BLaER1 (cell line): ENCODE results near the gene MPPED1.

Experiments used
- H3K27ac ChIP-seq: shearing (Covaris generic); formaldehyde crosslinking; 2 replicates; pipeline ENCODE4 v1.8.1; 2022
- H3K27me3 ChIP-seq: shearing (Covaris generic); formaldehyde crosslinking; 2 replicates; pipeline ENCODE4 v1.8.1; 2022
- H3K36me3 ChIP-seq: shearing (Covaris generic); formaldehyde crosslinking; 2 replicates; pipeline ENCODE4 v1.8.1; 2022
- H3K4me1 ChIP-seq: shearing (Covaris generic); formaldehyde crosslinking; 2 replicates; pipeline ENCODE4 v1.8.1; 2022
- H3K4me2 ChIP-seq: shearing (Covaris generic); formaldehyde crosslinking; 2 replicates; pipeline ENCODE4 v1.8.1; 2022
- H3K4me3 ChIP-seq: shearing (Covaris generic); formaldehyde crosslinking; 2 replicates; pipeline ENCODE4 v1.8.1; 2022
- H3K9ac ChIP-seq: shearing (Covaris generic); formaldehyde crosslinking; 2 replicates; pipeline ENCODE4 v1.8.1; 2022
- H3K9me3 ChIP-seq: shearing (Covaris generic); formaldehyde crosslinking; 2 replicates; pipeline ENCODE4 v1.8.1; 2022
- H4K20me1 ChIP-seq: shearing (Covaris generic); formaldehyde crosslinking; 2 replicates; pipeline ENCODE4 v1.8.1; 2022
- Cebpa-rat ChIP-seq: shearing (Covaris generic); IDR thresholded peaks from 2 replicates; pipeline ENCODE4 v1.8.1; 2022

The MPPED1 gene

DNA sequence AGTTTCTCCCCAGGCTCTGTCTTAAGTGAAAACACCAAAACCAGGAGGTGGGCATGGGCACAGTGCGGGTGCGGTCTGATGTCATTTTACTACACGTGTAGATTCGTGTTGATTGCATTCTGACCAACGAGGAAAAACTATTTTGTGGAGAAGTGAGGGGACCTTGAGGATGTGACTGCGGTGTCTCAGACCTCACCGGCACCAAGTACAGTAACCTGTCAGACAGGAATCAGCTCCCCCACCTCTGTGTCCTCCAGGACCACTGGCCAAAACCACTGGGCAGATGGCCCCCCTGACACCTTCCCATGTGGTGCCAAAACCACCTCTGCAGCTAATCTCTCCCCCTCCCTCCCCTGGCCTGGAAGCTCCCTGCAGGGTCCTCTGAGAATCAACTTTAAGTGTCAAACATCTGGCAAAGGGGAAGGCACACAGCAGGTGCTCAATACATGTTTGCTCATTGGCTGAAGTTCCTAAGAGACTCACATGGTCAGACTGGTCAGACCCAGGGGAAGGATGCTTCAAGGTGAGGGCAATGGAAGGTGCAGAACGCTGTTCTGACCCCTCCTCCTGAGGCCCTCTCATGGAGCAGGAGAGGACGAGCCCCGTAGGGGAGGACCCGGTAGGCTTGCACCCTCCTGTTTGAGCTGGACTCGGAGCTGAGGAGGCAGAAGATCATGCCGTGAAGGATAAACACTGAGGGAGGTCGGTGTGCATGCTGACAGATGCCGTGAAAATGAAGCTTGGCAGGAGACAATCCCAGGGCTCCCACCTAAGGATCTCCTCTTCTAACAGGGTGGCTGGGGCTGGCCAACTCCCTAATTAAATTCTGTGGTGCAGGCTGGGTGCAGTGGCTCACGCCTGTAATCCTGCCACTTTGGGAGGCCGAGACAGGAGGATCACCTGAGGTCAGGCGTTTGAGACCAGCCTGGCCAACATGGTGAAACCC lies 129.9 kb downstream of the MPPED1 start:
- Histone ChIP-seq H3K36me3 (no peaks in the 10 kb centered on the region), H3K4me1 (0 out of 2 replicates have a peak, but pooled peaks cover 4% of the 10 kb centered on the region), H3K9me3 (no peaks in the 10 kb centered on the region), H3K27ac (no peak overlapping the region), H3K4me2 (no peak overlapping the region), H4K20me1 (no peaks in the 10 kb centered on the region), H3K27me3 (no peaks in the 10 kb centered on the region), H3K4me3 (no peak overlapping the region), H3K9ac (no peak overlapping the region)
- no peak for TF ChIP-seq Cebpa-rat

DNA sequence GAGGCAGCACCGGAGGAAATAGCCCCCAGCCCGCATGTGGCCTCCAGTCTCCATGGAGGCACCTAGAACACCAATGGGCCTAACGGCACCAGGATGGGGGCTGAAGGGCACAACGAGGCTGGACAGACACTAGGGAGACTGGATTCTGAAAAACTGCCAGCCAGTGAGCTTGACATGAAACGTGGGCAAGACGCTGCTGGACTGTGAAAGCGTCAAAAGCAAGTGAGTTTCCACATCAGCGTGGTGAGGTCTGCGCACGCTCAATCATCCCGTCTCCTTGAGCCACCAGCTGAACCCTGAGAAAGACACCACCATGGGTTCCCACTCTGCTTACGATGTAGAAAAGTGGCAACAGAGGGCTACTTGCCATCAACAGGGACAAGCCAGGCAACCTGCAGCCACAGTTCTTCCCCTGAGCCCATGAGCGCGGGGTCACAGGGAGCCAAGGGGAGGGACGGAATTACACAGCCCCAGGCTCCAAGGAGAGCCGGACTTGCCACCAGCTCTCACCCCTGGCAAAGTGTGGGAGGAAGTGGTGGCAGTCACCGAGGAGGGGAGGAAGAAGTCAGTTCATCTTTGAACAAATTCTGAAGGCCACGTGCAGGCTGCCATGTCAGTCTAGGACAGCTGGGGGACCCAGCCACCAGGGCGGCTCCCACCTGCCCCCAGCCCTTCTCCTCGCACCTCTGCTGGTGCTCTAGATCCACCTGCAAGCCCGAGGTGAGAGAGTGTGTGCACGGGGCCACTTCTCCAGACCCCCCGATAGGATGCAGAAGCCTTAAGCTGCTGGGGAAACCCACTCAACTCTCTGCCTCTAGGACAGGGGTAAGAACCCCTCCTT lies 131.1 kb downstream of the MPPED1 start:
- TF ChIP-seq Cebpa-rat: no peak
- Histone ChIP-seq H3K9me3 (no peaks in the 10 kb centered on the region), H3K4me1 (0 out of 2 replicates have a peak, but pooled peaks cover 4% of the 10 kb centered on the region), H3K9ac (no peak overlapping the region), H3K27ac (no peak overlapping the region), H3K4me3 (no peak overlapping the region), H3K36me3 (no peaks in the 10 kb centered on the region), H4K20me1 (no peaks in the 10 kb centered on the region), H3K27me3 (no peaks in the 10 kb centered on the region), H3K4me2 (no peak overlapping the region)

DNA sequence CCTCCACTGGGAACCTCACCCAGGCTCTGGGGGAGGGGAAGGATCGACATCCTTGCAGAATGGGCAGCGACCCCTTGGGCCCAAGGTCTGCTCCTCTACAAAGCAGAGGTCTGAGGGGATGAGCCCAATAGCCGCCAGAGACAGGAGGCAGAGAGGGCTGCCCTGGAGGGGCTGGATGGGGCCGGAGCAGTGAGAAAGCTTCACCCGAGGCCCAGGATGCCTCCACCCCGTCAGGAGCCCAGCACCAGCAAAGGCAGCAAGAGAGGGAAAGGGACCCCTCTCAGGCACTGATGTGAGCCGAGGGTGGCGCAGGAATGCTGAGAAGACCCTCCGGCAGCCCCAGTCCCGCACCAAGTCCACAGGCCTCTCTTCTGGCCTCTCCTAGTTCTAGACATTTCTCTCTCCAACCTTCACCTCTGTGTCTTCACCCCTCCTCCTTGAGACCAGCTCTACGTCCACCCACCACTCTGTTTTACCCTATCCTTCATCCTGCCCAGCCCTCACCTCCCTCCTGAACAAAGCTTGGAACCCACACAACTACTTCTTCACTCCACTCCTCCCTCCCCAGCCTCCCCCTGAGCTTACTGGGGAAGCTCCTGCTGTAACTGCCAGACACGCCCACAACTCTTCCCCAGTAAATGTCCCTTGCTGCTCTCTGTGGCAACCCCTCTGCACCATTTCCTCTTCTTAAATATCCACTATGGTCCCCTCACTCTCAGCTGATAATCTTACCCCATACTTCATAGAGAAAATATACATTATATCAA lies 131.9 kb downstream of the MPPED1 start:
- no peaks in the 10 kb centered on the region for H3K27me3 ChIP-seq
- no peak overlapping the region for H3K4me3 ChIP-seq
- 0 out of 2 replicates have a peak, but pooled peaks cover 4% of the 10 kb centered on the region for H3K4me1 ChIP-seq
- no peak for TF ChIP-seq Cebpa-rat
- no peak overlapping the region for H3K4me2 ChIP-seq
- no peaks in the 10 kb centered on the region for H3K36me3 ChIP-seq
- no peaks in the 10 kb centered on the region for H3K9me3 ChIP-seq
- no peak overlapping the region for H3K9ac ChIP-seq
- H4K20me1 ChIP-seq: no peaks in the 10 kb centered on the region
- H3K27ac ChIP-seq: no peak overlapping the region

DNA sequence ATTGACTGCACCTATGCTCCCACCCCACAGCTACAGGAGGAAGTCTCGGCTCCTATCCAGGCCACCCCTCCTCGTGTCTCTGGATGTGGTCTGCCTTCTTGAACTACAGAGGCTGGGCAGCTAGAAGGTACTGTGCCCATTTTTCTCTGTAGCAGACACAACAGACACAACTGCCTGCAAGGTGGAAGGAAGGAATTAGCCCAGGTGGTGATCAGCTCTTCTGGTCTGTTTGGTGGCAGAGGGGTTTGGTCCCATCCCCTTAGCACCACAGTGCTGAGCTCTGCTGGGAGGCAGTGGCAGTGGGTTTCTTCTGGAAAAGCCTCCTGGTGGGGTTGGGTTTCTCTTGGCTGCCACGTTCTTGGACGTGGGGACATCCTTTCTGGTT lies 132.5 kb downstream of the MPPED1 start:
- H3K9ac ChIP-seq: no peak overlapping the region
- H3K27me3 ChIP-seq: no peaks in the 10 kb centered on the region
- H3K4me2 ChIP-seq: no peak overlapping the region
- no peak overlapping the region for H3K27ac ChIP-seq
- no peak overlapping the region for H3K4me3 ChIP-seq
- H3K9me3 ChIP-seq: no peaks in the 10 kb centered on the region
- no peaks in the 10 kb centered on the region for H4K20me1 ChIP-seq
- TF ChIP-seq Cebpa-rat: no peak
- H3K36me3 ChIP-seq: no peaks in the 10 kb centered on the region
- 0 out of 2 replicates have a peak, but pooled peaks cover 4% of the 10 kb centered on the region for H3K4me1 ChIP-seq

DNA sequence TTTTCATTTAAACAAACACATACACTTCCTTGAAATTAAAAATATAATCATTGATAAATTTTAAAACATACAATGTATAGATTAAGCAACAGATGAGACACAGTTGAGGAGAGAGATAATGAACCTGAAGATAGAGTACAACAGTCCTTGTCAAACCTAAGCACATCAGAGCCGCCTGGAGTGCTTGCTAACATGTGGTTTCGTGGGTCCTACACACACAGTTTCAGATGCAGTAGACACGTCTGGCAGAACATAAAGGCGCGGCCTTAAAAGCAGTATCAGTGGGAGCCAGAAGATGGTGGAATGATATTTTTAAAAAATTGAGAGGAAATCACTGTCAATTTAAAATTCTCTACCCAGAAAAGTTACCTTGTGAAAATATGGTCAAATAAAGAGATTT lies 134.4 kb downstream of the MPPED1 start:
- no peak overlapping the region for H3K4me2 ChIP-seq
- no peak overlapping the region for H3K27ac ChIP-seq
- H3K27me3 ChIP-seq: no peaks in the 10 kb centered on the region
- no peaks in the 10 kb centered on the region for H3K36me3 ChIP-seq
- H3K9ac ChIP-seq: no peak overlapping the region
- H4K20me1 ChIP-seq: no peaks in the 10 kb centered on the region
- H3K4me1 ChIP-seq: 0 out of 2 replicates have a peak, but pooled peaks cover 4% of the 10 kb centered on the region
- no peaks in the 10 kb centered on the region for H3K9me3 ChIP-seq
- H3K4me3 ChIP-seq: no peak overlapping the region
- TF ChIP-seq Cebpa-rat: no peak

DNA sequence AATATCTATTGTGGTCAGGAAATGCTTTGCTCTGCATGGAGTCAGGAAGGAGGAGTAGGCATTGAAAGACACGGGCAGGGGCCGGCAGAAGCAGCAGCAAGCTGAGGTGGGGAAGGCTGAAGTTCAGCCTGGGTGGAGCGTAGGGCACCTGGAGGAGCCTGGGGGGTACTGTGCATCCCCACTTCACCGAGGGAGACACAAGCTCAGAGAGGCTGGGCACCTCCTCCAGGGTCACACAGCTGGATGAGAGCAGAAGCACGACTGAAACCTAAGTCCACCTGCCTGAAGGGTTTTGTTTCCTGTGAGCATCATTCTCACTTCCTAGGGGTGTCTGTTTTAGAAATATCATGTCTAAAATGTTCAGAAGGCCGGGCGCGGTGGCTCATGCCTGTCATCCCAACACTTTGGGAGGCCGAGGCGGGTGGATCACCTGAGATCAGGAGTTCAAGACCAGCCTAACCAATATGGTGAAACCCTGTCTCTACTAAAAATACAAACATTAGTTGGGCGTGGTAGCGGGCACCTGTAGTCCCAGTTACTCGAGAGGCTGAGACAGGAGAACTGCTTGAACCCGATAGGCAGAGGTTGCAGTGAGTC lies 138.3 kb downstream of the MPPED1 start:
- no peaks in the 10 kb centered on the region for H4K20me1 ChIP-seq
- no peak overlapping the region for H3K9ac ChIP-seq
- H3K27me3 ChIP-seq: no peaks in the 10 kb centered on the region
- no peak overlapping the region for H3K4me3 ChIP-seq
- H3K9me3 ChIP-seq: no peaks in the 10 kb centered on the region
- H3K4me2 ChIP-seq: no peak overlapping the region
- no peaks in the 10 kb centered on the region for H3K4me1 ChIP-seq
- no peaks in the 10 kb centered on the region for H3K36me3 ChIP-seq
- no peak overlapping the region for H3K27ac ChIP-seq
- no peak for TF ChIP-seq Cebpa-rat

DNA sequence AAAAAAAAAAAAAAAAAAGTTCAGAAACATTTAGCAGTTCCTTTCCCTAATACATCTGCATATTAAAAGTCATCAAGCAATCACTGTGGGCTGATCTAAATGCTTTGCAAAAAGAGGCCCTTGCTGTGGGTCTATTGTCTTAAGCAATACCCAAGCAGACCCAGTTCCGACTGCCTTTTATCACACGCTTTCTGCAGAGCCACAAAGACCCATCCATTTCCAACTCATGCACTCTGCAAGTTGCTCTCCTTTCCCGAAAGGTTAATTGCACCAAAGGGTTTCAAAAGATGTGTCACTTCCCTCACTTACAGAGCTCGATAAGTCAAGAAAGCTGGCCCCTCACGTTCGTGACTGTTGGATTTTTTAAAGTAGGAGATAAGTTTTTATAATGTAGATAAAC lies 138.9 kb downstream of the MPPED1 start:
- no peaks in the 10 kb centered on the region for H3K27me3 ChIP-seq
- no peaks in the 10 kb centered on the region for H3K9me3 ChIP-seq
- no peak overlapping the region for H3K27ac ChIP-seq
- H3K36me3 ChIP-seq: no peaks in the 10 kb centered on the region
- H4K20me1 ChIP-seq: no peaks in the 10 kb centered on the region
- TF ChIP-seq Cebpa-rat: no peak
- no peaks in the 10 kb centered on the region for H3K4me1 ChIP-seq
- H3K4me2 ChIP-seq: no peak overlapping the region
- H3K4me3 ChIP-seq: no peak overlapping the region
- H3K9ac ChIP-seq: no peak overlapping the region

DNA sequence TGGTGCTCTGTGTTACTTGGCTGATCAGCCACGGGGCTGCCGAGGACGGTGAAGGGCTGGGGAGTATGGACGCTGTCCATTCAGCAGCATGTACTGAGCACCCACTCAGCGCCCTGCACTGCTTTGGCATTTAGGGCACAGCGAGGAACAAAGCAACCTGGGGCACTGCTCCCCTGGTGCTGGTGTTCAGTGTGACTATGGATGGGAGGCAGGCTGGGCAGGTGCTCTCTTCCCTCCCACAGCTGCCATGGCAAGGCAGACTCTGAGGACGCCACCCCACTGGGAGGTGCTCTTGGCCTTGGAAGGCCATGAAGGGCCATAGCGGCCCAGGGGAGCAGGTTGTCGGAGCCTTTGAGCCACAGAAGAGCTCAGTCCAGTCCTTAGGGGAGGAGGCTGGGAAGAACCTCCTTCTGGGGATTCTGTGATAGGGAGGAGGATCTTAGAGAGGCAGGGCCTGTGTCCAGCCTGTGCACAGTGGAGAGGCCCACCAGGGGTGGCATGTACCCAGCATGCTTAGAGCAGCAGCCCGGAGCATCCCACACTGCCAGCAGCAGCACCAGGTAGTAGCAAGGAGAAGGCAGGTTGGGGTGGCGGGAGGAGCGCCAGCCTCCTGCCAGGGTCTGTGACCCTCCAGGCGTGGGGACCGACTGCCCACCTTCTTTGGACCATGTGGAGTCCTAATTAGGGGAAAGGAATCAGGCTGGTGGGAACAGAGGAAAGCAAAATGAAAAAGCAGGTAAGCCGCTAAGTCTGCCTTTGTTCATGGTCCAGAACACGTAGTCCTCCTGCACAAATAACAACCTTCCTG lies 141.8 kb downstream of the MPPED1 start:
- no peak for TF ChIP-seq Cebpa-rat
- Histone ChIP-seq H3K4me1 (no peaks in the 10 kb centered on the region), H3K27ac (no peak overlapping the region), H3K4me2 (no peak overlapping the region), H3K27me3 (no peaks in the 10 kb centered on the region), H3K9ac (no peak overlapping the region), H3K9me3 (peaks cover 7% of the 10 kb centered on the region; the same call in 1 of the 2 replicates), H4K20me1 (no peaks in the 10 kb centered on the region), H3K4me3 (no peak overlapping the region), H3K36me3 (no peaks in the 10 kb centered on the region)

DNA sequence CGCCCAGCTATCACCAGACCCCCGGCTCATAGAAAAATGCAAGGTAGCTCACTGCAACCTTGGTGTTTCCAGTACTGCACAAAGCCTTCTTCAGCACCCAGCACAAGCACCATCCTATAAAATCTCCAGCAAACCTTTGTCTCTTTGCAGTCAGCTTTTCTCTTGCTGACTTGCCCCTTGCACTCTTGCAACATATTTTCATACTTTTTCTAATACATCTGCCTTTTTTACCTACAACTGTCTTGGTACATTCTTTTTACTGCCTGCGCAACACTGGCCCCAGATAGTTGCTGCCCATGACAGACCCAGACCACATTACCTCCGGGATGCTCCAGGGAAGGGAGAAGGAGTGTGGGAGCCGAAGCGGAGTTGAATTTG lies 142.4 kb downstream of the MPPED1 start:
- H3K4me1 ChIP-seq: no peaks in the 10 kb centered on the region
- no peak overlapping the region for H3K4me2 ChIP-seq

More for the DNA sequence above, 142.4 kb downstream of the MPPED1 start:
- Histone ChIP-seq H3K27ac (no peak overlapping the region), H4K20me1 (no peaks in the 10 kb centered on the region), H3K27me3 (no peaks in the 10 kb centered on the region), H3K9me3 (peaks cover 9% of the 10 kb centered on the region; the same call in 1 of the 2 replicates), H3K4me3 (no peak overlapping the region), H3K36me3 (no peaks in the 10 kb centered on the region), H3K9ac (no peak overlapping the region)
- TF ChIP-seq Cebpa-rat: no peak
